GM21515 (cell line): Measurements from ENCODE around the gene CTAGE1.
"Not testable (repeated sequence)": the region's sequence is repeated elsewhere in the genome, so short reads cannot be mapped to it uniquely, and the experiment has no call there.

Experiments
- ATAC-seq: cut with Tn5 transposase; IDR thresholded peaks from one replicate; pipeline ENCODE4 v1.9.1; 2021; ENCODE audit not compliant: unreplicated experiment

CTAGE1 gene

DNA sequence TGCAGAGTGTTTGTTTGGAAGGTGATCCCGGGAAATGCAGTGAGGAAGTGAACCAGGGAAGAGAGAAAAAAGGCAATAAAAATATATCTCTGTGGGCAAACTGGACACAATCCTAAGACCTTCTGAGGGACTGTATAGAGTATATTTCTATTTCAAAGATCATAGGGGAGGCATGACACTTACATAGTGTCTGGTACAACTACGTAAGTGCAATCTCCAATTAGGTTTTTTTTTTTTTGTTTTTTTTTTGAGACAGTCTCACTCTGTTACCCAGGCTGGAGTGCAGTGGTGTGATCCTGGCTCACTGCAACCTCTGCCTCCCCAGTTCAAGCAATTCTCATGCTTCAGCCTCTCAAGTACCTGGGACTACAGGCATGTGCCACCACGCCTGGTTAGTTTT is 24.6 kb downstream of the CTAGE1 start:
- not testable (repeated sequence) for ATAC-seq

DNA sequence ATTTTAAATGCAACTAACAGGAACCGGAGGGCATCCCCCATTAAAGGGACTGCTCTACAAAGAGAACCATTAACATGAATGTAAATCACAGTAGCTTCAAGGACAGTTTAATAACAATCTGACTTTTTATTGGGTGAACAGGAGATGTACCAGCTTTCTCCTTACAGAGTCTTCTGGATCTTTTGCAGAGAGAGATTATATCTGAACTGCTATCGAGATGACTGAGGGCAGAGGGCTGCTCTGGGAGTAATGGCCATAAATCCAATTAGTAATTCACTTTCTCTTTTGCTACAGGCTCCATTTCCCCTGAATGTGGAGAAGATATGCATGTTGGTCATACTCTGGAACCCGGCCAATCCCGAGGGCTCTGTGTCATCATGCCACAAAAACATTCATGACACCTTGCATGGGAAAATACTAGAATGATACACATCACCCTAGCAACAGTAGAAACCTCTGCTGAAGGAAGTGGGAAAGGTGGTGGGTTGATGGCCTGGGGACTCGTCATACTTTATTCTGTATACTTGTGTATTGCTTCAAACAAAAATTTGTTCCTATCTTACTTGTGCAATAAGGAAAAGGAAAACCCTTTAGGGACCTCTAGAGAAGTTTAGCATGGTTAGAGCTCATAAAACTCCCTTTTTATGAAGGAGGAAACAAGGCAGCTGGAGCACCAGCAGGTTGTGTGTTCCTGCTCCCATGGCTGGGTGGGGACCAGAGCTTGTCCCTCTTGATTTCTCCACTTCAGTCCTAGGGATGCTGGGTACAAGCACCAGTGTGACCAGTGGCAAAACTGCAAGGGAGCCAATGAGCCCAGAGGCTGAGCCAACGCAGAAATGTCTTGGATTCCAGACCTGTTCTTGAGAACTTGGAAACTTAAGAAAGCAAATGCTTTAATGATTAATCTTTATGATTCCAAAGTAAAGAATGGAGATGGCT is 26.0 kb downstream of the CTAGE1 start:
- ATAC-seq, result no peak

DNA sequence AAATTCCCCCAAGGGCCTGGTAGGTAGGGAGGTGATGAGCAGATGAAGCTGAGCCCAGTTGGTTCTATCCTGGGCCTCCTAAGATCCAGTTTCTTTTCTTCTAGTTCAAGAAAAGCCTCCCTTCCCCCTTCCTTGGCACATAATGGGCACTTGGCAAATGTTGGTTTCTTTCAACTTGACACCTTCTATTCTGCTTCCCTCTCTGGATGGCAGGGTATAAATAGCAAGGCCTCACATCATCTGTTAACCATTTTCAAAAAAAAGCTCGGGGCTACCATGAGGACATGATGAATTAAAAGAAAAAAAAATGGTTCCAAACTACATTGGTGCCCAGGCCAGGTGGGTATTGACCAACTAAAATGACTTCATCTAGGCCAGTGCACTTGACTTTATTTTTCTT is 29.9 kb downstream of the CTAGE1 start:
- ATAC-seq, result no peak

DNA sequence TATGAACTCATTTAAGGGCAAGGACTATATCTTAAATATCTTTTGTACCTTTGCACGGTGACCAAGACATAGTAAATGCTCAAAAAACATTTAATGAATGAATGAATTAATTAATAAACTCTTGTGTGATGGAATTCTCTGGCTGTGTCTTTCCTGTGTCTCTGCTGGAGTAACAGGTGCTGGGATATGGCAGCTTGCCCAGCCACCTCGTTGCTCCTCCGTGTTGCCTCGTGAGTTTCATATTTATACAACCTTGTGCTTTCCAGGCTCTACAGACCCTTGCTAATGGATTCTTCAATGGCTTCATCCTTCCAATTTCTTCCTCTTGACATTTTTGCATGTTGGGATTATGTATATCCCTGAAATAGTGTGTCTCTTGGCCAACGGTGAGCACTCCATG is 30.4 kb downstream of the CTAGE1 start:
- no peak for ATAC-seq

DNA sequence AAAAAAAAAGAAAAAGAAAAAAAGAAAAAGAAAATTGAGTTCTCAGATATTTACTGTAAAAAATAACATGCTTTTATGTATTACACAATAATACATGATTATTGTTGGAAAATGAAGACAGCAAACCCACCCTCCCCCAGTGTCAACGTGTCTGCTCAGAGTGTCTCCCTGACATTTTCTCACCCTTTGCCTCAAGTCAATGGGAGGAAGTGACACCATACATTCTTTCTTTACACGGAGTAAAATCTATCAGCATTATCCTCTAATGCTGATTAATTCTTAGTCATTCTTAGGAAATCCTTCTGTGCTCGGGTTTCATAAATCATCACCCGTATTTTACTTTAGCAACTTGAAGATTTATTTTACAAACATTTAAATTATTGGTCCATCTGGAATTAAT is 32.0 kb downstream of the CTAGE1 start:
- no peak for ATAC-seq

DNA sequence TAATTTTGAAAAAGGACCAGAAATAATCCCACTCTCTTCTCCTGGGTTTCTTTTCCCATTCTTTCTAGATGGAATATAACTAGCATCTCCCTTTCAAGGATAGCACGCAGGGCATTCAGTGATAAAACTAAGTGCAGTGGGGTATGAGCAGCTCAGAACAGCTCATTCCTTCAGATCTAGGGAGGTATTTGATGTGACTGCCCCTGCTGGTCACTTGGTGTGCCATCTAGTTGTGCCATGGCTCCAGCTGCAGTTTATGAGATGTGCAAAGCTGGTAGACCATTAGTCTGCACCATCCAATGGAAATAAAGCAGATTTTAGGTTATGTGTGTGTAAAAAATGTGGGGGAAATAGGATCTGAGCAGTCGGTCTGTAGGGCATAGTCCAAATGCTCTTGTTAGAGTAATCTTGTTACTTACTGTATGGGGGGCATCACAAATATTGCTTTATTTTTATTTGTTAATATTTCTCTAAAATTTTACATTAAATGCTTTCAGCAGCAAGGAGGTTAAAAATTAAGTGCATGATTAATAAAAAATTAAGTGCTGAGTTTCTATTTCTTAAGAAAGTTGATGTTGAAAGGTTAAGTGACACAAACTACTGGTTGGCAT is 38.9 kb downstream of the CTAGE1 start:
- no peak for ATAC-seq

DNA sequence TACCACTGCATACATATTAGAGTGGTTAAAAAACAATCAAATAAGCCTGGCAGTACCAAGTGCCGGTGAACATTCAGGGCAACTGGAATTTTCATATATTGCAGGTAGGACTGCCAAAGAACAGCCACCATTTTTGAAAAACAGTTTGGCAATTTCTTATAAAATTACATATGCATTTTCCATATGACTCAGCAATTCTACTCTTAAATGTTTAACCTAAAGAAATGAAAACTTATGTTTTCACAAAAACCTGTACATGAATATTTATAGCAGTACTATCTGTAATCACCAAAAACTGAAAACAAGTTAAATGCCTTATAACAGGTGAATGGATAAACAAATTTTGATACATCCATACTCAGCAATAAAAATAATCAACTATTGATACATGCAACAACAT is 39.9 kb downstream of the CTAGE1 start:
- ATAC-seq, result no peak

DNA sequence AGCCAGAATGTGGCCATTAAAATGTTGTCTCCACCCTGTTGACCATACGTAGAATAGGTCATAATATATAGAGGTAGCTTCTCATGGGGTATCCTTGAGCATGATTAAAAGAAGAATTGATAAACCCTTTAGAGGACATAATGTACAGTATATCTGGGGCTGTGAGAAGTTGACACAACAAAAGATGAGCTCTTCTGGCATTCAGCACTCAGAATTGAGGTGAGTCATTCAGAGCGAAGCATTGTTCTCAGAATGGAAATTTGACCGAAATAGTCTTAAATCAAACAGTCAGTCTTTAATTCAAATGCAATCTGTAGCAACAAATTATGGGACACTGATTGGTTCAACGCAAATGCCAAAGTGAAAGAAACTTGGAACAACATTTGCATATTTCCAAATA is 47.3 kb downstream of the CTAGE1 start:
- no peak for ATAC-seq

DNA sequence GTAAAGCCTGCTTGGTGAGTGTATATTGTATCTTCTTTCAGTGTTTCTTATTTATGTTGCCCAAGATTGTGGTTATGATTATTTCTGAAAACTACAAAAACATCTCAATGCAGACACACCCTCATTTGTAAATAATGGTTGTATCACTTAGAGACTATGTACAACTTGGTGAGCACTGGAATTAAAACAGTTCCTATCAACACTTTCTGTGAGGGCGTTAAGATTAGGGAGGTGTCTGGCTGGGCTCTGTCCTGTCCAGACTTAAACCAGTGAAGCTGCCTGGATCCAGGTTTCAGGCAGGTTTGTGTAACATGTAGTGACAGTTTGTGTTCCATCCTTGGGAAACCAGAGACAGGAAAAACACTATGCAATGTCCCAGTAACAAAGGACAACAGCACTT is 49.7 kb downstream of the CTAGE1 start:
- no peak for ATAC-seq

DNA sequence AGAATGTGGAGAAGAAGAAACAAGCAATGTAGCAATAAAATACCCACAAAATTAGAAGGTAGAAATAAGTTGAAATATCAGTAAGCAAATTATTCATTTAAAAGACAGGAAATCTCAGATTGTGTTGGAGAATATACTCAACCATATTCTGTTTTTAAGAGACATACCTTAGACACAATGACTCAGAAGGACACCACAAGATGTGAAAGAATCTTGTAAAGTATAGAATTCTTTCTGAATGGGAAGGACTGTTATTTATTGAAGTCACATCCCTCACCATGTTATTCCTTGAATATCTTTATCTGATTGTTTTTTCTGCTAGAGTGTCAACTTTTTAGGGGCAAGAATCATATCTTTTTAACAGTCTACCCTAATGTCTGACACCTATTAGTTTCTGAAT is 50.4 kb downstream of the CTAGE1 start:
- no peak for ATAC-seq

DNA sequence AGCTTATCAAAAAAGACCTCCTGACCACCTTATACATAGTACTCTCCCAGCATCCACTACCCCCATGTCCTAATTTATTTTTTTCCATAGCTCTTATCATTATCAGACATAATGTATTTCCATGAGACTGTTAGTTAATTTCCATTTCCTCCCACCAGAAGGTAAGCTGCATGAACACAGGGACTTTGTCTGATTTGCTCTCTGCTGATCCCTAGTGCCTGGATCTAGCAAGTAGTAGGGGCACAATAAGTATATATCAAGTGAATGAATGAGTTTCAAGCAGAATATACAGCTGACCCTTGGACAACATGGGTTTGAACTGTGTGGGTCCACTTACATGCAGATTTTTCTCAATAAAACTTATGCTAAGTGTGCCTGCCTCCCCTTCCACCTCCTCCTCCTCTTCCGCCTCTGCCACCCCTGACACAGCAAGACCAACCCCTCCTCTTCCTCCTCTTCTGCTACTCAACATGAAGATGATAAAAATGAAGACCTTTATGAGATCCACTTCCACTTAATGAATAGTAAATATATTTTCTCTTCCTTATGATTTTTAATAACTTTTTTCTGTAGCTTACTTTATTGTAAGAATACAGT is 53.8 kb downstream of the CTAGE1 start:
- ATAC-seq, result no peak
